ENCODE results near the gene ACP2. TPM values are rescaled to one million over a fixed set of nuclear protein-coding genes. Genes with fewer than 3 reads are reported as not detected.

Gene ACP2
- total and polyA plus RNA-seq, 2 donors (not counting 1 experiment from before 2014, with no cell fraction given): 16.3 to 29.5 TPM

DNA sequence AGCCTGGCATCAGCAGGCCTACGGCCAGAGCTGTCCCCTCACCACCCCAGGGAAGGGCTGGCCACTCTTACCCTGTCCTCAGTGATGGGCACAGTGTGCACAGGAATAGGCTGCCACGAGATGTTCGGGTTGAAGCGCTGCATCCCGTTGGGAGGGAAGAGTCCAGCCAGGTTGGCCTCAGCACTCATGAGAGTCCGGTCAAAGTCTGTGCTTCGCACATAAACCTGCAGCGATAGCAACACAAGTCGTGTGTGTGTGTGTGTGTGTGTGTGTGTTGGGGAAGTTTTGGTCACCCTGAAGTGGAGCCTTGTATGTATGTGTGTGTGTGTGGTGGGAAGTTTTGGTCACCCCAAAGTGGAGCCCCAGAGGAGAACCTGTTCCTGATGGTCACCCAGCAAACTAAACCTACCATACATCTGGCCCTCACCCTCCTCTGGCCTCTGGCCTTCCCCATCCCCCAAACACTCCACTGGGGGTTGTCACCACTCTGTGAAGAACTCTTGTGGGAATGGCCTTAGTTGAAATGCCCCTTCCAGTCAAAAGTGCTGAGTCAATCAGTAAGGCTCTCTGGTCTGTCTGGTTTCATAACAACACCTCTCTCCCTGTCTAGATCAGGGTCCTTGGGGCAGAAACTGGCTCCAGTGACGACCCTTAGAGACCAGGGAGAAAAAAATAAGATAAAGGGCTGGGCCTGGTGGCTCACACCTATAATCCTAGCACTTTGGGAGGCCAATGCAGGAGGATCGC lies 2.8 kb downstream of the ACP2 start:
- Histone ChIP-seq H3K9ac (ENCODE audit: low read length) (no peak overlapping the region), H4K20me1 (ENCODE audit: control insufficient read depth, insufficient read depth, low read length, poor library complexity, severe bottlenecking) (no peaks in the 10 kb centered on the region), H3K79me2 (ENCODE audit: control insufficient read depth, insufficient read depth, low read length) (peaks cover 31% of the 10 kb centered on the region), H3K36me3 (replicated peaks in 1 of 2; ENCODE audit: control extremely low read depth in 1 of 2, control insufficient read depth in 1 of 2, extremely low read depth in 1 of 2, insufficient read depth in 2 of 2, low read length in 1 of 2) (peaks cover 3 to 45% of the 10 kb centered on the region in 2 experiments), H3K27ac (ENCODE audit: low read length in 2 of 2) (no peak overlapping the region), H3K9me3 (ENCODE audit: control extremely low read depth in 1 of 3, control insufficient read depth in 2 of 3, insufficient read depth in 1 of 3, low read length in 2 of 3) (no peaks in the 10 kb centered on the region), H3K27me3 (replicated peaks in 1 of 4; ENCODE audit: control extremely low read depth in 1 of 4, control insufficient read depth in 3 of 4, insufficient read depth in 4 of 4, low read length in 3 of 4) (no peaks in the 10 kb centered on the region), H3K4me2 (replicated peaks; ENCODE audit: low read depth, low read length, poor library complexity, severe bottlenecking) (no peak overlapping the region), H3K4me3 (ENCODE audit: control extremely low read depth in 1 of 5, extremely low read depth in 1 of 5, insufficient read depth in 1 of 5, low read depth in 2 of 5, low read length in 4 of 5) (no peak overlapping the region), H2AFZ (ENCODE audit: insufficient read depth, low read depth, low read length, poor library complexity, severe bottlenecking) (no peak overlapping the region), H3K4me1 (ENCODE audit: control insufficient read depth in 2 of 2, insufficient read depth in 2 of 2, low read length in 2 of 2) (peaks cover 13 to 22% of the 10 kb centered on the region in 2 donors)
- intact Hi-C loops (cut with micrococcal nuclease): no loop called here
- DNase-seq (no peak), ATAC-seq (ENCODE audit: low read depth) (no peak)
- H3K27me3 Mint-ChIP-seq: no peaks in the 10 kb centered on the region
- ChIA-PET CTCF (no interaction called here), POLR2A (interaction anchor here (3.9 kb wide), 1 partner anchor 31 kb away, joined by 29 read pairs; the partner anchor contains the start of gene DDB2)
- TF ChIP-seq EZH2 (IDR thresholded peaks at IDR 0.05; ENCODE audit: borderline replicate concordance, insufficient read depth, low read depth, low read length, poor library complexity, severe bottlenecking): no peak
- TF ChIP-seq, protein P1, sequence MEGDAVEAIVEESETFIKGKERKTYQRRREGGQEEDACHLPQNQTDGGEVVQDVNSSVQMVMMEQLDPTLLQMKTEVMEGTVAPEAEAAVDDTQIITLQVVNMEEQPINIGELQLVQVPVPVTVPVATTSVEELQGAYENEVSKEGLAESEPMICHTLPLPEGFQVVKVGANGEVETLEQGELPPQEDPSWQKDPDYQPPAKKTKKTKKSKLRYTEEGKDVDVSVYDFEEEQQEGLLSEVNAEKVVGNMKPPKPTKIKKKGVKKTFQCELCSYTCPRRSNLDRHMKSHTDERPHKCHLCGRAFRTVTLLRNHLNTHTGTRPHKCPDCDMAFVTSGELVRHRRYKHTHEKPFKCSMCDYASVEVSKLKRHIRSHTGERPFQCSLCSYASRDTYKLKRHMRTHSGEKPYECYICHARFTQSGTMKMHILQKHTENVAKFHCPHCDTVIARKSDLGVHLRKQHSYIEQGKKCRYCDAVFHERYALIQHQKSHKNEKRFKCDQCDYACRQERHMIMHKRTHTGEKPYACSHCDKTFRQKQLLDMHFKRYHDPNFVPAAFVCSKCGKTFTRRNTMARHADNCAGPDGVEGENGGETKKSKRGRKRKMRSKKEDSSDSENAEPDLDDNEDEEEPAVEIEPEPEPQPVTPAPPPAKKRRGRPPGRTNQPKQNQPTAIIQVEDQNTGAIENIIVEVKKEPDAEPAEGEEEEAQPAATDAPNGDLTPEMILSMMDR (IDR thresholded peaks at IDR 0.05): no peak
- no peaks in the 10 kb centered on the region for H3K9me3 Mint-ChIP-seq (ENCODE audit: insufficient read depth)
- no peak overlapping the region for H3K27ac Mint-ChIP-seq
- H3K4me3 Mint-ChIP-seq: no peak overlapping the region
- peaks cover 24% of the 10 kb centered on the region for H3K4me1 Mint-ChIP-seq
- WGBS (ENCODE audit: insufficient coverage): 96% methylated on average over 8 of the region's 11 CpGs

Measured in B cell (primary cell).